Right cardiac atrium (tissue), 5 donors: ENCODE data around the gene MACROD2. TPM values are rescaled to one million over a fixed set of nuclear protein-coding genes. Genes with fewer than 3 reads are reported as not detected.
"Not testable (repeated sequence)": the region's sequence is repeated elsewhere in the genome, so short reads cannot be mapped to it uniquely, and the experiment has no call there.

ENCODE experiments used
- ATAC-seq, 2 donors: fragments of 200-7000 bp; cut with Tn5 transposase; one replicate each; pipeline versions ENCODE4 v1.8.0 to v1.9.1; 2020; ENCODE audit warnings: moderate library complexity in 2 of 2, mild to moderate bottlenecking in 1 of 2
- DNase-seq, 3 donors: peaks; one replicate each; pipeline ENCODE4 v3.0.0-alpha.2; 2020
- H3K27ac ChIP-seq: one replicate; pipeline ENCODE4 v1.5.1; 2013; ENCODE audit warnings: mild to moderate bottlenecking, low read length, control low read depth, moderate library complexity
- H3K27me3 ChIP-seq: one replicate; pipeline ENCODE4 v1.6.1; 2013; ENCODE audit not compliant: control insufficient read depth, insufficient read depth
- H3K4me1 ChIP-seq: one replicate; pipeline ENCODE4 v1.6.1; 2013; ENCODE audit warnings: low read length; ENCODE audit not compliant: control insufficient read depth, insufficient read depth
- H3K4me3 ChIP-seq: one replicate; pipeline ENCODE4 v1.5.1; 2013; ENCODE audit warnings: low read length, control low read depth
- H3K9me3 ChIP-seq: one replicate; pipeline ENCODE4 v1.6.1; 2013; ENCODE audit warnings: low read length; ENCODE audit not compliant: control insufficient read depth
- WGBS: extraction: QIAGEN DNeasy Blood & Tissue Kit; methylation state at CpG from one replicate; pipeline ENCODE4 v1.1.7; 2013; 5-methylcytosine and 5-hydroxymethylcytosine counted together
- intact Hi-C, 4 donors: fragments of 100-400 bp; cut with DNase I; formaldehyde crosslinking; loops; one replicate each; pipeline versions ENCODE4 v1.11.0 to v1.14.0; 2022 to 2023
- polyA plus RNA-seq: library from polyadenylated mRNA; stranded (reverse); fragments of 200-250 nt; gene quantifications from one replicate; pipeline ENCODE4 v1.2.3, GENCODE V29; 2013
- total RNA-seq, 4 donors: library from RNA; stranded (reverse); fragmentation: NEBNext Ultra II Directional; extraction: Animal tissue kit (Norgen Biotek cat#: 25700); gene quantifications; one replicate each; pipeline ENCODE4 v1.2.1, GENCODE V29; 2021
- donor health status: healthy with polysubstance abuse.
- donor health status: DM: no; HTN: yes; CAD: no.
- donor health status: DM: no; HTN: no; CAD: no.
- donor health status: DM: no; HTN: yes; CAD: no; lungs with severe emphysema.
- donor health status: DM: yes; HTN: yes; CAD: no.

The MACROD2 gene
- total and polyA plus RNA-seq, 5 donors = 0.61 to 4.4 (median 2.4) TPM

- no peaks in the 10 kb centered on the region for H3K27me3 ChIP-seq
- H3K27ac ChIP-seq = no peak overlapping the region
- DNase-seq = no peak
- ATAC-seq = no peak
- WGBS = 92% methylated on average over 3 of the region's 3 CpGs
- no peak overlapping the region for H3K4me3 ChIP-seq
- H3K9me3 ChIP-seq = no peaks in the 10 kb centered on the region
- intact Hi-C loops = loop anchor here in 1 of 4 donors (10.0 kb wide), 1 partner anchor 88 kb away; no protein-coding TSS in a partner anchor
- no peaks in the 10 kb centered on the region for H3K4me1 ChIP-seq
These were observed 2011.8 kb downstream of the MACROD2 start for GRCh38 chr20:16007164-16007563.

GRCh38 chr20:16007962-16008361 lies 2012.6 kb downstream of the MACROD2 start:
- ATAC-seq = no peak
- intact Hi-C loops = loop anchor here in 1 of 4 donors (10.0 kb wide), 1 partner anchor 87 kb away; no protein-coding TSS in a partner anchor
- Histone ChIP-seq H3K4me1 (no peaks in the 10 kb centered on the region), H3K27me3 (no peaks in the 10 kb centered on the region), H3K9me3 (no peaks in the 10 kb centered on the region), H3K27ac (no peak overlapping the region), H3K4me3 (no peak overlapping the region)
- 73% methylated on average over 9 of the region's 9 CpGs for WGBS
- DNase-seq = no peak

GRCh38 chr20:16011056-16011455 lies 2015.7 kb downstream of the MACROD2 start:
- Histone ChIP-seq H3K4me1 (no peaks in the 10 kb centered on the region), H3K27me3 (no peaks in the 10 kb centered on the region), H3K9me3 (no peaks in the 10 kb centered on the region), H3K27ac (no peak overlapping the region), H3K4me3 (no peak overlapping the region)
- DNase-seq = no peak
- ATAC-seq = no peak
- WGBS = 59% methylated on average over 6 of the region's 6 CpGs
- intact Hi-C loops = no loop called here

- 85% methylated on average over 5 of the region's 5 CpGs for WGBS
These were observed 2016.2 kb downstream of the MACROD2 start for GRCh38 chr20:16011519-16011918.

GRCh38 chr20:16012934-16013333 lies 2017.6 kb downstream of the MACROD2 start:
- DNase-seq, H3K27ac ChIP-seq, intact Hi-C loops, ATAC-seq, H3K4me3 ChIP-seq, H3K9me3 ChIP-seq, H3K27me3 ChIP-seq, H3K4me1 ChIP-seq: not testable (repeated sequence)
- 82% methylated on average over 6 of the region's 6 CpGs for WGBS

More at GRCh38 chr20:16011519-16011918, 2016.2 kb downstream of the MACROD2 start:
- H3K27me3 ChIP-seq = no peaks in the 10 kb centered on the region
- DNase-seq = no peak
- intact Hi-C loops = no loop called here
- H3K4me1 ChIP-seq = no peaks in the 10 kb centered on the region
- no peak overlapping the region for H3K4me3 ChIP-seq
- H3K9me3 ChIP-seq = no peaks in the 10 kb centered on the region
- no peak overlapping the region for H3K27ac ChIP-seq
- no peak for ATAC-seq

GRCh38 chr20:16013631-16014030 lies 2018.3 kb downstream of the MACROD2 start:
- ATAC-seq (no peak), DNase-seq (no peak)
- no peaks in the 10 kb centered on the region for H3K4me1 ChIP-seq
- H3K27ac ChIP-seq = no peak overlapping the region
- no peak overlapping the region for H3K4me3 ChIP-seq
- 92% methylated on average over 4 of the region's 4 CpGs for WGBS
- no peaks in the 10 kb centered on the region for H3K9me3 ChIP-seq
- H3K27me3 ChIP-seq = no peaks in the 10 kb centered on the region
- intact Hi-C loops = no loop called here

- H3K27ac ChIP-seq = no peak overlapping the region
- DNase-seq (no peak), ATAC-seq (no peak)
- intact Hi-C loops = no loop called here
- H3K4me1 ChIP-seq = no peaks in the 10 kb centered on the region
- no peak overlapping the region for H3K4me3 ChIP-seq
- no peaks in the 10 kb centered on the region for H3K27me3 ChIP-seq
- H3K9me3 ChIP-seq = no peaks in the 10 kb centered on the region
- WGBS = 73% methylated on average over 2 of the region's 2 CpGs
These were observed 2019.1 kb downstream of the MACROD2 start for GRCh38 chr20:16014436-16014835.

- 81% methylated on average over 1 of the region's 1 CpG for WGBS
- DNase-seq = no peak
- no peak for ATAC-seq
- H3K4me3 ChIP-seq = no peak overlapping the region
- no peaks in the 10 kb centered on the region for H3K9me3 ChIP-seq
- intact Hi-C loops = no loop called here
- no peaks in the 10 kb centered on the region for H3K27me3 ChIP-seq
- H3K27ac ChIP-seq = no peak overlapping the region
- no peaks in the 10 kb centered on the region for H3K4me1 ChIP-seq
These were observed 2022.3 kb downstream of the MACROD2 start for GRCh38 chr20:16017656-16018055.

GRCh38 chr20:16018881-16019280 lies 2023.6 kb downstream of the MACROD2 start:
- Histone ChIP-seq H3K9me3 (no peaks in the 10 kb centered on the region), H3K27ac (no peak overlapping the region), H3K4me3 (no peak overlapping the region), H3K27me3 (no peaks in the 10 kb centered on the region), H3K4me1 (no peaks in the 10 kb centered on the region)
- ATAC-seq = no peak
- intact Hi-C loops = no loop called here
- DNase-seq = no peak

GRCh38 chr20:16020971-16021370 lies 2025.7 kb downstream of the MACROD2 start:
- intact Hi-C loops = no loop called here
- H3K9me3 ChIP-seq = no peaks in the 10 kb centered on the region
- H3K4me1 ChIP-seq = no peaks in the 10 kb centered on the region
- no peaks in the 10 kb centered on the region for H3K27me3 ChIP-seq
- no peak for DNase-seq
- no peak overlapping the region for H3K27ac ChIP-seq
- H3K4me3 ChIP-seq = no peak overlapping the region
- 58% methylated on average over 3 of the region's 3 CpGs for WGBS
- no peak for ATAC-seq

- ATAC-seq (no peak), DNase-seq (no peak)
- no peaks in the 10 kb centered on the region for H3K9me3 ChIP-seq
- H3K27me3 ChIP-seq = no peaks in the 10 kb centered on the region
- 66% methylated on average over 1 of the region's 1 CpG for WGBS
- no peaks in the 10 kb centered on the region for H3K4me1 ChIP-seq
- H3K27ac ChIP-seq = no peak overlapping the region
- no peak overlapping the region for H3K4me3 ChIP-seq
- intact Hi-C loops = no loop called here
These were observed 2029.8 kb downstream of the MACROD2 start for GRCh38 chr20:16025084-16025483.

GRCh38 chr20:16027686-16028085 lies 2032.4 kb downstream of the MACROD2 start:
- no peaks in the 10 kb centered on the region for H3K9me3 ChIP-seq
- no peaks in the 10 kb centered on the region for H3K27me3 ChIP-seq
- H3K27ac ChIP-seq = no peak overlapping the region
- intact Hi-C loops = no loop called here
- DNase-seq (no peak), ATAC-seq (no peak)
- no peak overlapping the region for H3K4me3 ChIP-seq
- no peaks in the 10 kb centered on the region for H3K4me1 ChIP-seq
